ENCODE data around the gene CGA. TPM values are rescaled to one million over a fixed set of nuclear protein-coding genes. Genes with fewer than 3 reads are reported as not detected.

The CGA gene
- total and polyA plus RNA-seq, 8 donors, result 0.28 to 6.0 (median 0.44) TPM; not detected in 3

DNA sequence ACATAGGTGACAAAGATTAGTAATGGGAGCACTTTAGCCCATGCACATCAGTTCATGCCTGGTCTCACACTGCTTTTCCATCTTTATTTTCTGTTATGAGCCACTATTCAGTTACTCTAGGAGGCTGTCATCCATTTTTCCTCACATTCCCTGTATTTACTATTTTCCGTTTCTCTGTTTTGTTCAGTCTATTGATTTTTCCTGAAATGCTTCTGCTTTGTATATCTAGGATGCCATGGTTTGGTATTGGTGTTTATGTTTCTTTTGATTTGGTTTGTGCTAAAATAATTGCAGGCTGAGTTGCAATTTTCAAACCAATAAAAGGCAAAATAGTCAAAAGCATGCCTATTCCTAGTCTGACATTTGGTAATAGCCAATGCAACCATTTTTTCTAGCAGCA is 31.6 kb upstream of the CGA start:
- Histone ChIP-seq H3K4me3 (no peak overlapping the region), H3K27me3 (peaks cover 7 to 29% of the 10 kb centered on the region in 2 donors), H3K36me3 (no peaks in the 10 kb centered on the region), H3K9me3 (peaks cover 0 to 3% of the 10 kb centered on the region in 2 donors), H3K4me1 (no peaks in the 10 kb centered on the region), H3K27ac (no peak overlapping the region)
- intact Hi-C loops (cut with DNase I), result no loop called here
- no peak for DNase-seq
- no peak for ATAC-seq
- TF ChIP-seq, protein P1, sequence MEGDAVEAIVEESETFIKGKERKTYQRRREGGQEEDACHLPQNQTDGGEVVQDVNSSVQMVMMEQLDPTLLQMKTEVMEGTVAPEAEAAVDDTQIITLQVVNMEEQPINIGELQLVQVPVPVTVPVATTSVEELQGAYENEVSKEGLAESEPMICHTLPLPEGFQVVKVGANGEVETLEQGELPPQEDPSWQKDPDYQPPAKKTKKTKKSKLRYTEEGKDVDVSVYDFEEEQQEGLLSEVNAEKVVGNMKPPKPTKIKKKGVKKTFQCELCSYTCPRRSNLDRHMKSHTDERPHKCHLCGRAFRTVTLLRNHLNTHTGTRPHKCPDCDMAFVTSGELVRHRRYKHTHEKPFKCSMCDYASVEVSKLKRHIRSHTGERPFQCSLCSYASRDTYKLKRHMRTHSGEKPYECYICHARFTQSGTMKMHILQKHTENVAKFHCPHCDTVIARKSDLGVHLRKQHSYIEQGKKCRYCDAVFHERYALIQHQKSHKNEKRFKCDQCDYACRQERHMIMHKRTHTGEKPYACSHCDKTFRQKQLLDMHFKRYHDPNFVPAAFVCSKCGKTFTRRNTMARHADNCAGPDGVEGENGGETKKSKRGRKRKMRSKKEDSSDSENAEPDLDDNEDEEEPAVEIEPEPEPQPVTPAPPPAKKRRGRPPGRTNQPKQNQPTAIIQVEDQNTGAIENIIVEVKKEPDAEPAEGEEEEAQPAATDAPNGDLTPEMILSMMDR (IDR thresholded peaks at IDR 0.05), result no peak

- Histone ChIP-seq H3K9me3 (no peaks in the 10 kb centered on the region), H3K27me3 (peaks cover 7 to 30% of the 10 kb centered on the region in 2 donors), H3K36me3 (no peaks in the 10 kb centered on the region), H3K27ac (no peak overlapping the region), H3K4me3 (no peak overlapping the region), H3K4me1 (no peaks in the 10 kb centered on the region)
- DNase-seq, result no peak
- TF ChIP-seq, protein P1 (IDR thresholded peaks at IDR 0.05), result no peak
- intact Hi-C loops (cut with DNase I), result no loop called here
- no peak for ATAC-seq
These were observed 29.2 kb upstream of the CGA start for GRCh38 chr6:87124074-87124473.

- Histone ChIP-seq H3K27me3 (peaks cover 7 to 30% of the 10 kb centered on the region in 2 donors), H3K4me3 (no peak overlapping the region), H3K36me3 (no peaks in the 10 kb centered on the region), H3K9me3 (no peaks in the 10 kb centered on the region), H3K4me1 (no peaks in the 10 kb centered on the region), H3K27ac (no peak overlapping the region)
- no peak for ATAC-seq
- DNase-seq, result peak in 1 of 4 donors; percentile 73
- intact Hi-C loops (cut with DNase I), result no loop called here
- TF ChIP-seq, protein P1 (IDR thresholded peaks at IDR 0.05), result no peak
These were observed 27.6 kb upstream of the CGA start for GRCh38 chr6:87122477-87122876.

DNA sequence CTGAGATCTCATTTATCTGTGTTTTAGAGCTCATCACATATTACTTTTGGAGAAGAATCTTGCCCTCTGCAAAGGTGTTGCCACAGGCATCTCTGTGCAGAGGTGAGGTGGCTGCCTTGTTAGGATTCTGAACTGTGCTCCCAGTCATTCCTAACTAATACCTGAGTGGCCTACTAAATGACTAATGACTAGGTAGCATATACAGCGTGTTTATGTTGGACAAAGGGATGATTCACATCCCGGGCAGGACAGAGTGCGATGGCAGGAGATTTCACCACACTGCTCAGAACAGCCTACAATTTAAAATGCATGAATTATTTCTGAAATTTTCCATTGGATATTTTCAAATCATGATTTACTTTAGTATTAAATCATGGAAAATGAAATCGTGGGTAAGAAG is 23.1 kb upstream of the CGA start:
- Histone ChIP-seq H3K27me3 (peaks cover 7 to 16% of the 10 kb centered on the region in 2 donors), H3K36me3 (no peaks in the 10 kb centered on the region), H3K9me3 (no peaks in the 10 kb centered on the region), H3K4me1 (no peaks in the 10 kb centered on the region), H3K4me3 (no peak overlapping the region), H3K27ac (no peak overlapping the region)
- intact Hi-C loops (cut with DNase I), result no loop called here
- TF ChIP-seq, protein P1 (IDR thresholded peaks at IDR 0.05), result no peak
- no peak for ATAC-seq
- no peak for DNase-seq

- intact Hi-C loops (cut with DNase I), result no loop called here
- ATAC-seq, result no peak
These were observed 22.0 kb upstream of the CGA start for GRCh38 chr6:87116922-87117321.

More at GRCh38 chr6:87116922-87117321, 22.0 kb upstream of the CGA start:
- Histone ChIP-seq H3K27ac (no peak overlapping the region), H3K36me3 (no peaks in the 10 kb centered on the region), H3K4me3 (no peak overlapping the region), H3K9me3 (no peaks in the 10 kb centered on the region), H3K4me1 (no peaks in the 10 kb centered on the region), H3K27me3 (peaks cover 0 to 5% of the 10 kb centered on the region in 2 donors)
- TF ChIP-seq, protein P1 (IDR thresholded peaks at IDR 0.05), result no peak
- no peak for DNase-seq

Measured in left lung (tissue), 10 donors.